Ovary (tissue), 9 donors: ENCODE measurements around the gene PGP. TPM values are rescaled to one million over a fixed set of nuclear protein-coding genes. Genes with fewer than 3 reads are reported as not detected.

ENCODE experiments used
- DNase-seq, 5 donors: peaks; one replicate each; pipeline ENCODE4 v3.0.0-alpha.2; 2019 to 2020
- H3K27ac ChIP-seq, 2 donors: fragments of 200-600 bp; one replicate each; pipeline versions ENCODE4 v1.5.1 to v1.8.0; 2019 to 2022
- H3K27me3 ChIP-seq: fragments of 200-600 bp; one replicate; pipeline ENCODE4 v1.8.0; 2022
- H3K36me3 ChIP-seq: fragments of 200-600 bp; sonication (generic); one replicate; pipeline ENCODE4 v1.5.1; 2019
- H3K4me1 ChIP-seq: one replicate; pipeline ENCODE4 v1.8.1; 2013; ENCODE audit warnings: mild to moderate bottlenecking, moderate library complexity; ENCODE audit not compliant: insufficient read depth
- H3K4me3 ChIP-seq: fragments of 200-600 bp; sonication (generic); one replicate; pipeline ENCODE4 v1.5.1; 2017
- H3K9me3 ChIP-seq, 2 donors: fragments of 200-600 bp in 1 of 2; sonication (generic) in 1 of 2; one replicate each; pipeline versions ENCODE4 v1.5.1 to v1.8.1; 2013 to 2019; ENCODE audit warnings: mild to moderate bottlenecking in 1 of 2, moderate library complexity in 1 of 2
- EP300 ChIP-seq: sonication (generic); formaldehyde crosslinking; IDR thresholded peaks from one replicate; pipeline ENCODE4 v1.6.1; 2017; ENCODE audit warnings: antibody characterized with exemption
- POLR2A ChIP-seq: fragments of 450-650 bp; IDR thresholded peaks from one replicate; pipeline ENCODE4 v1.6.1; 2017; ENCODE audit warnings: antibody characterized with exemption, mild to moderate bottlenecking, moderate library complexity
- WGBS, 3 donors: extraction: QIAGEN DNeasy Blood & Tissue Kit in 1 of 3; methylation state at CpG; one replicate each; pipeline versions ENCODE4 v1.1.5 to v1.1.7; 2013 to 2017; 5-methylcytosine and 5-hydroxymethylcytosine counted together
- intact Hi-C, 4 donors: fragments of 100-400 bp; cut with DNase I; formaldehyde crosslinking; loops; one replicate each; pipeline versions ENCODE4 v1.11.0 to v1.15.1; 2022 to 2023
- polyA plus RNA-seq, 2 donors: library from polyadenylated mRNA; stranded (reverse); fragments of 200-250 nt in 1 of 2; fragments of 350-450 nt in 1 of 2; fragmentation: Illumina TruSeq in 1 of 2; extraction: RNeasy Lipid Tissue Mini Kit (QIAGEN cat#74804) in 1 of 2; gene quantifications; one replicate each; pipeline ENCODE4 v1.2.3, GENCODE V29; 2013 to 2014
- total RNA-seq, 7 donors: library from RNA; depleted of rRNA in 2 of 7; stranded (reverse); fragments of >200 nt in 2 of 7; fragmentation: NEBNext Ultra II Directional in 3 of 7; extraction: Animal tissue kit (Norgen Biotek cat#: 25700) in 3 of 7; gene quantifications; one replicate each; pipeline versions ENCODE4 v1.1.0 to v1.2.4, GENCODE V29; 2016 to 2023
- TF ChIP-seq, protein P1 (sequence below), 3 donors: fragments of 450-650 bp in 2 of 3; fragments of 200-600 bp in 1 of 3; IDR thresholded peaks; one replicate each; pipeline versions ENCODE4 v1.5.1 to v1.8.0; 2016 to 2022; ENCODE audit warnings: antibody characterized with exemption in 3 of 3, mild to moderate bottlenecking in 1 of 3
- donor health status: DM: no; HTN: no; CAD: no; lungs with moderate emphysema.
- donor health status: DM: no; HTN: no; CAD: no.
- donor health status: Bipolar disorder and iron deficiency.
- donor health status: DM: yes; HTN: yes; CAD: no.
- donor health status: DM: no; HTN: no; CAD: no.
- donor health status: DM: yes; HTN: yes; CAD: no.

PGP gene
- total and polyA plus RNA-seq, 9 donors = 2.5 to 12.3 (median 6.9) TPM

DNA sequence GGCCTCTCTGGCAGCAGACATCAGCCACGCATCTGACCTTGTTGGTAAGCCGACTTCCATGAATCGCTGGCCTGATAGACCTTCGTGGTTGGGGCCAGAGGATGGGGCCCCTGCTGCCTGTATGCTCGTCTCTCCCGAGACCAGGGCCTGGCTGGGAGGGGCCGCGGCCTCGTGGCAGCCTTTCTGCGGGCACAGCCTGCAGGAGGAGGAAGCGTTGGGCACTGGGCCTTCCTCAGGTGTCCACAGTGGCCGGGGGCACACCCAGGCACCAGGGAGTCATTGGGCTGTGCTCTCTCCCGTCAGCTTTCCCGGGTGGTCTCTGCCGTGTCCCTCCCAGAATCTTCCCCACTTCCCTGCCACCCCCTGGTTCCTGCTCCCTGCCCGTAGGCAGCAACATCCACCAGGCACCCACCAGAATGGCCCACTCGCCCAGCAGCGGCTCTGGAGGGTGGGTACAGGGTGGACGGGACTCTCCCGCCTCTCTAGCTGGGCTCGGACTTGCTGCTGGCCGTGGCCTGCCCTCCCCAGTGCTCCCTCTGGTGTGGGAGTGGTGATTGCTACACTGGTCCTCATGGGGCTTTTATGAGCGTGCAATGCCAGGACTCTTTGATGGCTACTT lies 15.1 kb upstream of the PGP start:
- no peak overlapping the region for H3K4me3 ChIP-seq
- no peak overlapping the region for H3K27ac ChIP-seq
- 86 to 94% (median 88%) methylated on average over 21 to 23 of the region's 23 CpGs for WGBS, 3 donors
- intact Hi-C loops = no loop called here
- no peaks in the 10 kb centered on the region for H3K36me3 ChIP-seq
- TF ChIP-seq POLR2A (no peak), EP300 (no peak)
- TF ChIP-seq, protein P1, sequence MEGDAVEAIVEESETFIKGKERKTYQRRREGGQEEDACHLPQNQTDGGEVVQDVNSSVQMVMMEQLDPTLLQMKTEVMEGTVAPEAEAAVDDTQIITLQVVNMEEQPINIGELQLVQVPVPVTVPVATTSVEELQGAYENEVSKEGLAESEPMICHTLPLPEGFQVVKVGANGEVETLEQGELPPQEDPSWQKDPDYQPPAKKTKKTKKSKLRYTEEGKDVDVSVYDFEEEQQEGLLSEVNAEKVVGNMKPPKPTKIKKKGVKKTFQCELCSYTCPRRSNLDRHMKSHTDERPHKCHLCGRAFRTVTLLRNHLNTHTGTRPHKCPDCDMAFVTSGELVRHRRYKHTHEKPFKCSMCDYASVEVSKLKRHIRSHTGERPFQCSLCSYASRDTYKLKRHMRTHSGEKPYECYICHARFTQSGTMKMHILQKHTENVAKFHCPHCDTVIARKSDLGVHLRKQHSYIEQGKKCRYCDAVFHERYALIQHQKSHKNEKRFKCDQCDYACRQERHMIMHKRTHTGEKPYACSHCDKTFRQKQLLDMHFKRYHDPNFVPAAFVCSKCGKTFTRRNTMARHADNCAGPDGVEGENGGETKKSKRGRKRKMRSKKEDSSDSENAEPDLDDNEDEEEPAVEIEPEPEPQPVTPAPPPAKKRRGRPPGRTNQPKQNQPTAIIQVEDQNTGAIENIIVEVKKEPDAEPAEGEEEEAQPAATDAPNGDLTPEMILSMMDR (IDR thresholded peaks at IDR 0.05) = no peak
- no peak for DNase-seq
- H3K9me3 ChIP-seq = no peaks in the 10 kb centered on the region
- no peaks in the 10 kb centered on the region for H3K27me3 ChIP-seq
- H3K4me1 ChIP-seq = peaks cover 2% of the 10 kb centered on the region

DNA sequence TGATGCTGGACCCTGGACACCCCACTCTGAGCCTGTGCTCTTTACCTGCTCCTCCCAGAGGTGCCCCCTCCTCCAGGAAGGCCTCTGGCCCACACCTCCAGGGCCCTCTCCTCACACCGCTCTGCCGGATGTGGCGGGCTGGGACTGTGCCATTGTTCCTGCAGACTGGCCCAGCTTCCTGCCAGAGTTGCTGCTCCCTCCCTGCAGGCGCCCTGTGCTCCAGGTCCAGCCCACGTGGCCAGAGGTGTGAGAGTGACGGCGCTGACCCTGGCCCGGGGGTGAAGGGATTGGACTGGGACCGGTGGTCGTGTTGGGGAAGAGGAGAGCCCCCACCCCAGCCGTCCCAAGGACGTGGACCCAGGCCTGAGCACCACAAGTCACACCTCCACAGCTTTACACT lies 14.5 kb upstream of the PGP start:
- DNase-seq = no peak
- no peaks in the 10 kb centered on the region for H3K9me3 ChIP-seq
- intact Hi-C loops = no loop called here
- no peaks in the 10 kb centered on the region for H3K36me3 ChIP-seq
- no peaks in the 10 kb centered on the region for H3K27me3 ChIP-seq
- peaks cover 4% of the 10 kb centered on the region for H3K4me1 ChIP-seq
- 79 to 85% (median 84%) methylated on average over 12 of the region's 12 CpGs for WGBS, 3 donors
- H3K4me3 ChIP-seq = no peak overlapping the region
- no peak overlapping the region for H3K27ac ChIP-seq
- TF ChIP-seq EP300 (no peak), POLR2A (no peak)
- TF ChIP-seq, protein P1 (IDR thresholded peaks at IDR 0.05) = no peak

DNA sequence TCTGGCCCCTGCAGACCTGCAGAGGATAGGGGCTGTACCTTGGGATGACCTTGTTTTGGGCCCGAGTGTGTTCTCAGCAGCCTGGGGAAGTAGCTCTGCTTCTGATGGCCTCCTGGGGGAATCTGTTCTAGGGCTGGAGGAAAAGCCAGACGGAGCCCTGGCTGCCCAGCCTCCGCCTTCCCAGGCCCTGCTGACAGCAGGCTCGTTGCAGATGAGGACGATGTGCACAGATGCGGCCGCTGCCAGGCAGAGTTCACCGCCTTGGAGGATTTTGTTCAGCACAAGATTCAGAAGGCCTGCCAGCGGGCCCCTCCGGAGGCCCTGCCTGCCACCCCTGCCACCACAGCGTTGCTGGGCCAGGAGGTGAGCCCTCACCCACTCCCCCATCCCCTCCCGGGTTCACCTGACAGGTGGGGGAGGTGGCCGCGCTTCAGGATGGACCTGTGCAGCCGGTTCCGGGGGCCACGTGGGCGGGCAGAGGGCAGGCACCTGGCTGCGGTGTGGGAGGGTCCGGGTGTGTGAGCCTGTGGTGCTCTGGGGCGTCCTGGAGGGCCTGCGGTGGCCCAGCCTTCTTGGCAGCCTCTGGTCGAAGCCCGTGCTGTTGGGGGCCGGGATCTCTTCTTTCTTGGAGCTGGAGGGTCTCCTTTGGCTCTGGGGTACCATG lies 13.7 kb upstream of the PGP start:
- intact Hi-C loops = no loop called here
- H3K4me1 ChIP-seq = peaks cover 5% of the 10 kb centered on the region
- WGBS, 3 donors = 85 to 91% (median 88%) methylated on average over 23 to 25 of the region's 25 CpGs
- TF ChIP-seq, protein P1 (IDR thresholded peaks at IDR 0.05) = no peak
- TF ChIP-seq EP300 = no peak
- TF ChIP-seq POLR2A = no peak
- H3K27me3 ChIP-seq = no peaks in the 10 kb centered on the region
- no peaks in the 10 kb centered on the region for H3K9me3 ChIP-seq
- H3K4me3 ChIP-seq = no peak overlapping the region
- no peak for DNase-seq
- H3K27ac ChIP-seq = no peak overlapping the region
- H3K36me3 ChIP-seq = no peaks in the 10 kb centered on the region

DNA sequence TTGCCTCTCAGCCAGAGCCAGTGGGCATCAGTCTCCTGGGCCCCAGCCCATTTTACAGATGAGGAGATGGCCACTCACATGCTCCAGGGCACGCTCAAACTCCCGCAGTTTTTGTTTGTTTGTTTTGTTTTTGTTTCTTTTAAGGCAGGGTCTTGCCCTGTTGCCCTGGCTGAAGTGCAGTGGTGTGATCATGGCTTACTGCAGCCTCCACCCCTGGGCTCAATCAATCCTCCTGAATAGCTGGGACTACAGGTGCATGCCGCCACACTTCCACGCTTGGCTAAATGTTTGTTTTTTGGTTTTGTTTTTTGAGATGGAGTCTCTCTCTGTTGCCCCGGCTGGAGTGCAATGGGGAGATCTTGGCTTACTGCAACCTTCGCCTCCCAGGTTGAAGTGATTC lies 12.3 kb upstream of the PGP start:
- intact Hi-C loops = no loop called here
- 84 to 87% (median 84%) methylated on average over 6 of the region's 6 CpGs for WGBS, 3 donors
- DNase-seq = no peak
- Histone ChIP-seq H3K36me3 (no peaks in the 10 kb centered on the region), H3K4me3 (no peak overlapping the region), H3K4me1 (peaks cover 5% of the 10 kb centered on the region), H3K27me3 (no peaks in the 10 kb centered on the region), H3K27ac (no peak overlapping the region), H3K9me3 (no peaks in the 10 kb centered on the region)
- TF ChIP-seq, protein P1 (IDR thresholded peaks at IDR 0.05) = no peak
- TF ChIP-seq POLR2A (no peak), EP300 (no peak)
